Stimulated activated CD8-positive, alpha-beta memory T cell treated with anti-CD3 and anti-CD28 coated beads, Interleukin-15, amount 100 ng/mL, for 24 hours (primary cell): Measurements from ENCODE around the gene DNAJA3.

Experiments
- DNase-seq: peaks from one replicate; pipeline ENCODE4 v3.0.0-alpha.2; 2020; ENCODE audit warnings: low read depth

The DNAJA3 gene

DNA sequence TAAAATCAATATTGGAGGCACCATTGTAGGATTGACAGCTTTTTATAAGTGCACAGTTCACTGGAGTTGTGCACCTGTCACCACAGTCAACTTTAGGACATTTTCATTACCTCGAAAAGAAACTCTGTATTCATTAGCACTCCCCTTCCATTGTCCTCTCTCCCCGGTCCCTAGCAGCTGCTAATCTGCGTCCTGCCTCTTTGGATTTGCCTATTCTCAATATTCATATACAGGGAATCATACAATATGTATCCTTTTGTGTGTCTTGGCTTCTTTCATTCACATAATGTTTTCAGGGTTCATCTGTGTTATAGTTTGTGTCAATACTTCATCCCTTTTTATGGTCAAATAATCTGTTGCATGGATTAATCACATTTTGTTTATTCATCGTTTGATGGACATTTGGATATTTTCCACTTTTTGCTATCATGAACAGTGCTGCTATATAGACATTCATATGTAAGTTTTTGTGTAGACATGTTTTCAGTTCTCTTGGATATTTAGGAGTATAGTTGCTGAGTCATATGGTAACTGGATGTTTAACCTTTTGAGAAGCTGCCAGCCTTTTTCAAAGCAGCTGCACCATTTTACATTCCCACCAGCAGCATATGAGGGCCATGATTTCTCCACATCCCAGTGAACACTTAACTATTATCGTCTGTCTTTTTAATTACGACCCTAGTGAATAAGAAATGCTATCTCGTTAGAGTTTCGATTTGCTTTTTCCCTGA is 9.8 kb downstream of the DNAJA3 start:
- DNase-seq = no peak

DNA sequence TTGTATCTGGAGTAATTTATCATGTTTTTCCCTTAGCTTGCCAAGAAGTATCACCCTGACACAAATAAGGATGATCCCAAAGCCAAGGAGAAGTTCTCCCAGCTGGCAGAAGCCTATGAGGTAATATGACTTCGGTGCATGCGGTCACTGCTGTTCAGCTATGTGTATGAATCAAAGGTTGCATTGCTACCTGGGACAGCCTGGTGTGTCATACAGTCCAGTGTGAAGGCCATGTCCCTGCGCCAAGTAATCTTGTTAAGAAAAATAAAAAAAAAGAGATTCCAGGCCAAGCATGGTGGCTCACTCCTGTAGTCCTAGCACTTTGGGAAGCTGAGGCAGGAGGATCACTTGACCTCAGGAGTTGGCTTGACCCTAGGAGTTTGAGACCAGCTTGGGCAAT is 11.7 kb downstream of the DNAJA3 start:
- no peak for DNase-seq

DNA sequence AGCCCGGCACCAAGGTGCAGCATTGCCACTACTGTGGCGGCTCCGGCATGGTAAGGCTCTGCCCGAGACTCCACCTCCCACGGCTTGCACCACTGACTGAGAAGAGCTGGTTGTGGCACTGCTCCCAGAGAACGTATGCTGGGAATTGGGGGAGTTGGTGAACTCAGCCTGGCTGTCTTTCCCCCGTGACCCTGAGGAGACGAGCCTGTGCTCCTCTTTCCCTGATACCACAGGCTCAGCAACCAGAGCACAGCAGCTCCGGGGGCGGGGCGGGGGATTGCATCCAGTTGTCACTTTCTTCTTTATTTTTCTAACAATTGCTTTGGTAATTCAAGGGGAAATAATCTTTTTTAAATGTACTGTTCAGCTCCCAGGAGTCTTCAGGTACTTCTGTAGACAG is 16.7 kb downstream of the DNAJA3 start:
- DNase-seq = no peak

DNA sequence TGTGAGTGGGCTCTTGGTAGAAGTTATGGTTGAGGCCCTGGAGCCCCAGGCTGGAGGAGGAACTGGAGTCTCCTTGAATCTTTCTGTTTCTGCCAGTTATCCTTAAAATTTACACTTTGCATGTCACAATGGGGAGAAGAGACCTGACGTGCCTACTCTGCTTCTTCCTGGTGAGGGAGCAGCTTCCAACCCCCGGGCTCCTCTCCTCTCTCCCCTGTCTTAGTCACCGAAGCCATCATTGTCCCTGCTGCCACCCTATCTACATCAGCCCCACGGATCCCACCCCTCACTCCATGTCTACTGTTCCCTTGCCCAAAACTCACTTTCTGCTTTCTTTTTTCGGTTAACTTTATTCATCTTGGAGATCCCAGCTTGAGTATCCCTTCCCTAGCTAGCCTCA is 17.6 kb downstream of the DNAJA3 start:
- no peak for DNase-seq

DNA sequence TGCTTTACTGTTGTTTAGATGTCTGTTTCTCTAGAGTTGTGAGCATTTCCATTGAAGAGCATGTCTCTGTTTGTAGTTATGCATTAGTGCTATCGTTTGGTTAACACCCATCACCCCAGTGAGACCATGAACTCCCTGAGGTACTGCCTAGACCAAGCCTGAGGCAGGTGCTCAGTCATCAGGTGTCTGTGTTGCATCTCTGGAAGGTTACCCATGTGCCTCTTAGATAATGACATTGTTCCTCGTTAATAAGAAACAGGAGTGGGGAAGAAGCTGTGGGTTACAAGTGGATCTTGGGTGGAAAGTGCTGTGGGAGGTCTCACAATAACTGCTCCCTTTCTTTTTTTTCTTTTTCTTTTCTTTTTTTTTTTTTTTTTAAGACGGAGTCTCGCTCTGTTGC is 18.3 kb downstream of the DNAJA3 start:
- DNase-seq = no peak

DNA sequence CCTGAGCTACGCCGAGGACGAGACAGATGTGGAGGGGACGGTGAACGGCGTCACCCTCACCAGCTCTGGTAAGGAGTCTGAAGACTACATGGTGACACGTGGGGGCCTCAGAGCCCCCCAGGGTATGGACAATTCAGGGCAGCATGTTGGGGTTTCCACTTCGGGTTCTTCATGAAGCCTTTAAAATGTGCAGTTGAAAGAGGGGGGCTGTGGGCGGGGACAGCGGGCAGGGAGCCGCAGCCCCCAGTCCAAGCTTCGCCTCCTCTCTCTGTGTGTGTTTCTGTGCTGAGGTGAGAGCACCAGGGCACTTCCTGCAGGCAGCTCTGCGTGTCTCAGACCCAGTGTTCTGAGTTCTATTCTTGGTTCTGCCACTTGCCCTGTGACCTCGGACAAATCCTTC is 24.8 kb downstream of the DNAJA3 start:
- DNase-seq = no peak

DNA sequence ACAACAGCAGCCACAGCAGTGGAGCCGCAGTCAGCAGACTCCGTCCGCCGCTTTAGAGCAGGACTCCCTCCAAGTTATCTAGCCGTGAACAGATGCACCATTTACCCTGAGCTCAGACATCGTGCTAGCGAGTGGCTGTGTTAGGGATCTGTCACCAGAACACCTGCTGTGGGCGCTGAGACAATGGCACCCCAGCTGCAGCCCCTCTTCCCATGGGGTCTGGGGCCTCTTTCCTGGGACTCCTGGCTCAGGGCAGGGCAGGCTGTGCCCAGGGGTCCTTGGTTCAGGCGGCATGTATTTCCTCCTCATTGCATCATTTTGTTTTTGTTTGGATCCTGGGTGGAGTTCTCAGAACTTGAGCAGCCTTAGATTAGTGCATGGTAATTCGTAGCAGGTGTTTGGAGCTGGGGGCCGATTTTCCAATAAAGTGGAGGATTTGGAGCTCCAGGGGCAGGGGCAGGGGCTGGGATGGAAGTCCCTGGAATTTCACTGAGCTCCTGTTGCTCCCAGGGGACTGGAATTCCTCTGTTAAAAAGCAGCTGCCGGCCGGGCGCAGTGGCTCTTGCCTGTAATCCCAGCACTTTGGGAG is 25.4 kb downstream of the DNAJA3 start:
- DNase-seq = no peak

DNA sequence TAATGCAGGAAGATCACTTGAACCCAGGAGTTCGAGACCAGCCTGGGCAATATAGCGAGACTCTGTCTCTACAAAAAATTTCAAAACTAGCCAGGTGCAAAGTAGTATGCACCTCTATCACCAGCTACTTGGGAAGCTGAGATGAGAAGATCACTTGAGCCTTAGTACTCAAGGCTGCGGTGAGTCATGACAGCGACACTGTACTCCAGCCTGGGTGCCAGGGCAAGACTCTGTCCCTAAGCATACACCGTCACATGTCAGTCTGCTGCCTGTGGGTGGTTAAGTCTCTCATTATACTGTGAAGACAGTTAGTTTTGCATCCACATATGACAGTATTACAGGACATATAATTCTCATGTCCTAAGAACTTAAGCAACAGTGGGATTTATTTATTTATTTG is 27.0 kb downstream of the DNAJA3 start:
- DNase-seq = no peak

DNA sequence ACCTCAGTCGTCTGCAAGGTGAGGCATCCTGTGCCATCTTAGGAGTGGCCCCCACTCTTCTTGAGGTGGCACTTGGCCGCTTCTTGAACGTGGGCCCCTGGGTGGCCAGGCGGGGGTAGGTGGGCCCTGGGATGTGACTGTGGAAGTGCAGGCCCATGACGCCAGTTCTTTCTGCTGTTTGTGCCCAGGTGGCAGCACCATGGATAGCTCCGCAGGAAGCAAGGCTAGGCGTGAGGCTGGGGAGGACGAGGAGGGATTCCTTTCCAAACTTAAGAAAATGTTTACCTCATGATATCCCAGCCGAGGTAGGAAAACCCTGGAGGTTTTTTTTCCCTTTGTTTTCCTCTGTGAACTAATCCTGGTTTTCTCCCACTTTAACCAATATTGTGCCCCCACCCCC is 29.0 kb downstream of the DNAJA3 start:
- no peak for DNase-seq

DNA sequence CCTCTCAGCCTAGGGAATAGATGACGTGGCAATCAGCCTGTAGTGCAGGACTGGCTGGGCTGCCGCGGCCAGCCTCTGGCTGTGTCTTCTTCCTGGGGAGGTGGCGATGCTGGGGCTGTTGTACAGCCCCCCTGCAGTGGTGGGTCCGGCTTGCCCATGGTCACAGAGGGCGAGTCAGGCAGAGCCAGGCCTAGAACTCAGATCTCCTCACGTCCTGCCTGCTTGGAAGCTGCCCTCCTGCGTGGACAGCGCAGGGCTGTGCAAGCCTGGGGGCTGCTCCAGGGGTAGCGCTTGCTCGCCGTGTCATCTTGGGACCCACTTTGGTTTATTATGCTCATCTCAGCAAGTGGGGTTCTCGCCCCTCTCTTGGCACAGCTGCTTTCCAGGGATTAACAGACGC is 29.4 kb downstream of the DNAJA3 start:
- DNase-seq = no peak

GRCh38 chr16:4455951-4456350 is 30.3 kb downstream of the DNAJA3 start:
- no peak for DNase-seq

- DNase-seq = no peak
Observed at GRCh38 chr16:4460936-4461249, 35.2 kb downstream of the DNAJA3 start.

DNA sequence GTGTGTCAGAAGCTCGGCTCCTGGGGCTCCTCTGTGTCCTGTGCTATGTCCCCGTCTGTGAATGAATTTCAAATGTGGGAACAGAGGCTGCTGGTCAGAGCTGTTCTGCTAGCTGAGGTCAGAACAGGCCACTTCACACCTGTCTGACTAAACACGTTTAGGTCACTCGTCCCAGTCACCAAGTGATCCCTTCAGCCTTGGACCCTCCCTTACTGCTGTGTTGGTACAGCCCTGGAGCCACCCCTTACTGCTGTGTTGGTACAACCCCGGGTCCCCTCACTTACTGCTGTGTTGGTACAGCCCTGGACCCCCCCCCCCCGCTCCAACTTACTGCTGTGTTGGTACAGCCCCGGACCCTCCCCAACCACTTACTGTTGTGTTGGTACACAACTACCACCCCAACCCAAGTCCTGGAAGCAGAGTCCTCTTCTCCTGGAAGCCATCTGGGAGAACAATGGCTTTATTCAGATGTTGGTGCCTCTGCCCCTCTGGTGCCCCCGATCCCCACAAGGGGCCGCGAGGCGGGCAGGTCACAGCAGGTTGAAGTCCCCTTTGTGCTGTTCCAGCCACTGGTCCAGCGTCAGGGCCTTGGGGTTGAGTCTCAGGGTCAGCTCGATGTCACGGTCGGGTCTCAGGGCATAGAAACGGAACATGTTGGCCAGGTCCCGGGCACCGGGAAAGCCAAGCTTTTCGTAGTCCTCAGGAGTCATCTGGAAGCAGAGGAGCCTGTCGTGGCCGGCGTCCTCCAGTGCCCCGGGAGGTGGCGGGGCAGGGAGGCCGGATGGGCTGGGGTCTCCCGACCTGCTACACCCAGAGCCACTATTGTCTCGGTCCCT is 35.8 kb downstream of the DNAJA3 start:
- no peak for DNase-seq

GRCh38 chr16:4463522-4464163 is 38.0 kb downstream of the DNAJA3 start:
- no peak for DNase-seq

- no peak for DNase-seq
Observed at GRCh38 chr16:4465977-4466779, 40.5 kb downstream of the DNAJA3 start.

DNA sequence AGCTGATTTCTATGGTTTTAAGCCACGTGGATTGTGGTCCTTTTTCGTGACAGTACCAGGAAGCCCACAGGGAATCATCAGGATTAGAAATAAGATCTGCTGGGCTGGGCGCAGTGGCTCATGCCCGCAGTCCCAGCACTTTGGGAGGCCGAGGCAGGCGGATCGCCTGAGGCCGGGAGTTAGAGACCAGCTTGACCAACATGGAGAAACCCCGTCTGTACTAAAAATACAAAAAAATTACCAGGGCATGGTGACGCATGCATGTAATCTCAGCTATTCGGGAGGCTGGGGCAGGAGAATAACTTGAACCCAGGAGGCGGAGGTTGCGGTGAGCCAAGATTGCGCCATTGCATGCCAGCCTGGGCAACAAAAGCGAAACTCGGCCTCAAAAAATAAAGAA is 42.2 kb downstream of the DNAJA3 start:
- DNase-seq = no peak

GRCh38 chr16:4468972-4469371 is 43.3 kb downstream of the DNAJA3 start:
- DNase-seq = no peak

- no peak for DNase-seq
Observed at GRCh38 chr16:4471869-4472268, 46.2 kb downstream of the DNAJA3 start.

DNA sequence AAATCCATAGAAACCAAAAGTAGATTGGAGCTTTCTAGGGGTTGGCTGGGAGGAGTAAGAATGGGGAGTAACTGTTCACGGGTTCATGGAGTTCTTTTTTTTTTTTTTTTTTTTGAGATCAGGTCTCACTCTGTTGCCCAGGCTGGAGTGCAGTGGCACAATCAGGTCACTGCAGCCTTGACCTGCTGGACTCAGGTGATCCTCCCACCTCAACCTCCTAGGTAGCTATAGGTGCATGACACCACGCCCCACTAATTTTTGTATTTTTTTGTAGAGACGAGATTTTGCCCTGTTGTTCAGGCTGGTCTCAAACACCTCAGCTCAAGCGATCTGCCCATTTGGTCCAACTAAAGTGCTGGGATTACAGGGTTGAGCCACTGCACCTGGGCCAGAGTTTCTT is 47.2 kb downstream of the DNAJA3 start:
- no peak for DNase-seq

- peak; percentile 61 for DNase-seq
Observed at GRCh38 chr16:4474192-4474961, 48.7 kb downstream of the DNAJA3 start, which contains the start of gene NMRAL1. Gene NMRAL1 (minus strand): TSS chr16:4474625. CDS start chr16:4474132, 493 bp downstream.
